WTC11 (cell line): ENCODE data around the gene C17orf100. TPM values are rescaled to one million over a fixed set of nuclear protein-coding genes. Genes with fewer than 3 reads are reported as not detected.

Experiments
- ATAC-seq: fragments of 200-7000 bp; cut with Tn5 transposase; 2 replicates; pipeline ENCODE4 v1.10.0; 2021; ENCODE audit warnings: mild to moderate bottlenecking, moderate library complexity
- CTCF ChIA-PET: fragments of 300-600 bp; sonication (Branson Sonifier 250); formaldehyde crosslinking; loops from one replicate; lab custom pipeline; 2021; ENCODE audit warnings: antibody characterized with exemption; lab: Charles Lee
- POLR2A ChIA-PET: fragments of 350-600 bp; sonication (Branson Sonifier 250); formaldehyde crosslinking; loops from one replicate; lab custom pipeline; 2021; ENCODE audit warnings: antibody characterized with exemption; lab: Charles Lee
- DNase-seq: peaks from one replicate; pipeline ENCODE4 v3.0.0; 2021; ENCODE audit warnings: low spot score
- H3K27ac Mint-ChIP-seq: 2 replicates; pipeline ENCODE4 v1.8.0; 2021; ENCODE audit warnings: mixed read lengths
- H3K27me3 Mint-ChIP-seq: 2 replicates; pipeline ENCODE4 v1.8.0; 2021; ENCODE audit warnings: low read depth, mild to moderate bottlenecking, moderate library complexity, mixed read lengths
- H3K36me3 Mint-ChIP-seq: 2 replicates; pipeline ENCODE4 v1.8.0; 2021; ENCODE audit warnings: mixed read lengths
- H3K4me1 Mint-ChIP-seq: 2 replicates; pipeline ENCODE4 v1.8.0; 2022; ENCODE audit warnings: mixed read lengths
- H3K4me3 Mint-ChIP-seq: 2 replicates; pipeline ENCODE4 v1.8.0; 2021; ENCODE audit warnings: mild to moderate bottlenecking, moderate library complexity, mixed read lengths
- H3K9me3 Mint-ChIP-seq: 2 replicates; pipeline ENCODE4 v1.8.0; 2021; ENCODE audit warnings: mixed read lengths
- ATF1 ChIP-seq: sonication (generic); formaldehyde crosslinking; IDR thresholded peaks from 2 replicates; pipeline ENCODE4 v1.8.1; 2023; ENCODE audit warnings: mild to moderate bottlenecking, moderate library complexity, missing genetic modification reagents
- CREB1 ChIP-seq: sonication (generic); formaldehyde crosslinking; IDR thresholded peaks from 2 replicates; pipeline ENCODE4 v1.8.0; 2023; ENCODE audit warnings: mild to moderate bottlenecking, missing genetic modification reagents
- FOXJ3 ChIP-seq: sonication (generic); formaldehyde crosslinking; IDR thresholded peaks from 2 replicates; pipeline ENCODE4 v1.9.0; 2021; ENCODE audit warnings: missing genetic modification reagents, mild to moderate bottlenecking, borderline replicate concordance
- MXD4 ChIP-seq: fragments of 250-450 bp; sonication (Bioruptor Pico); IDR thresholded peaks from 2 replicates; pipeline ENCODE4 v1.8.0; 2021; ENCODE audit warnings: mild to moderate bottlenecking, moderate library complexity, borderline replicate concordance
- NFATC4 ChIP-seq: fragments of 250-450 bp; sonication (Bioruptor Pico); IDR thresholded peaks from 2 replicates; pipeline ENCODE4 v1.9.0; 2021; ENCODE audit warnings: mild to moderate bottlenecking
- NR3C1 ChIP-seq: sonication (generic); formaldehyde crosslinking; conservative IDR thresholded peaks from 2 replicates; pipeline ENCODE4 v1.8.1; 2023; ENCODE audit warnings: low read depth, mild to moderate bottlenecking, missing genetic modification reagents
- SMAD4 ChIP-seq: sonication (generic); formaldehyde crosslinking; IDR thresholded peaks from 2 replicates; pipeline ENCODE4 v1.8.0; 2022; ENCODE audit warnings: mild to moderate bottlenecking, missing genetic modification reagents
- SP1 ChIP-seq: sonication (generic); formaldehyde crosslinking; conservative IDR thresholded peaks from 2 replicates; pipeline ENCODE4 v1.8.1; 2022; ENCODE audit warnings: missing genetic modification reagents
- TP53 ChIP-seq: sonication (generic); formaldehyde crosslinking; IDR thresholded peaks from 2 replicates; pipeline ENCODE4 v1.8.1; 2023; ENCODE audit warnings: mild to moderate bottlenecking, missing genetic modification reagents
- ZBTB21 ChIP-seq: sonication (generic); formaldehyde crosslinking; IDR thresholded peaks from 2 replicates; pipeline ENCODE4 v1.8.1; 2023; ENCODE audit warnings: mild to moderate bottlenecking, missing genetic modification reagents, borderline replicate concordance
- total RNA-seq: library from RNA; stranded (reverse); gene quantifications from 3 replicates; pipeline ENCODE4 v1.2.3, GENCODE V29; 2021
- TF ChIP-seq, protein P1 (sequence below): fragments of 250-450 bp; sonication (Bioruptor Pico); IDR thresholded peaks from 2 replicates; pipeline ENCODE4 v1.8.0; 2021; ENCODE audit warnings: mild to moderate bottlenecking
- TF ChIP-seq, protein P2 (sequence below): sonication (generic); formaldehyde crosslinking; IDR thresholded peaks from 2 replicates; pipeline ENCODE4 v1.8.1; 2022; ENCODE audit warnings: mild to moderate bottlenecking, moderate library complexity, missing genetic modification reagents
- TF ChIP-seq, protein P3 (sequence below): sonication (generic); formaldehyde crosslinking; IDR thresholded peaks from 2 replicates; pipeline ENCODE4 v1.8.0; 2022; ENCODE audit warnings: mild to moderate bottlenecking, missing genetic modification reagents
- TF ChIP-seq, protein P4 (sequence below): sonication (generic); formaldehyde crosslinking; conservative IDR thresholded peaks from 2 replicates; pipeline ENCODE4 v1.8.1; 2022; ENCODE audit warnings: mild to moderate bottlenecking, missing genetic modification reagents
- TF ChIP-seq, protein P5 (sequence below): sonication (generic); formaldehyde crosslinking; IDR thresholded peaks from 2 replicates; pipeline ENCODE4 v1.8.1; 2022; ENCODE audit warnings: low read depth, missing genetic modification reagents, borderline replicate concordance
- TF ChIP-seq, protein P6 (sequence below): sonication (generic); formaldehyde crosslinking; IDR thresholded peaks from 2 replicates; pipeline ENCODE4 v1.8.1; 2023; ENCODE audit warnings: mild to moderate bottlenecking, moderate library complexity, missing genetic modification reagents

The C17orf100 gene
- total RNA-seq, 1 experiment from 2014 or later, result 2.7 TPM

DNA sequence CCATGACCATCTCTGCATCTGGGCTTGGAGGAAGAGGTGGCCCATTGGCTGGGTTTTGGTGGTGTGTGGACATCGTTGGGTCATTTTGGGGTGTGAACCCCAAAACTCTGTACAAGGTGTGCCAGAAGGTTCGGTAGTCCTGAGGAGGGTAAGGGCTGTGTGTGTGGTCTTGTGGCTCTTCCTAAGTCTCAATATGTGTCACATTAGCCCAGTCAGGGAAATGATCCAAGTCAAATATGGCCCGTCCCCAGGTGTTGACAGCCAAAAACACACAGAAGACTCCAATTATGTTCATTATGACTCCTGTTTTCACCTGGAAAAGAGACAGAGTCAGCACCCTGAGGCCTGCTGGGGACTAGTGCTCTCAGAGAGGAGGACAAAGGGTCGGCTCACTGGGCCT, 34.5 kb downstream of the C17orf100 start:
- TF ChIP-seq, protein P1, sequence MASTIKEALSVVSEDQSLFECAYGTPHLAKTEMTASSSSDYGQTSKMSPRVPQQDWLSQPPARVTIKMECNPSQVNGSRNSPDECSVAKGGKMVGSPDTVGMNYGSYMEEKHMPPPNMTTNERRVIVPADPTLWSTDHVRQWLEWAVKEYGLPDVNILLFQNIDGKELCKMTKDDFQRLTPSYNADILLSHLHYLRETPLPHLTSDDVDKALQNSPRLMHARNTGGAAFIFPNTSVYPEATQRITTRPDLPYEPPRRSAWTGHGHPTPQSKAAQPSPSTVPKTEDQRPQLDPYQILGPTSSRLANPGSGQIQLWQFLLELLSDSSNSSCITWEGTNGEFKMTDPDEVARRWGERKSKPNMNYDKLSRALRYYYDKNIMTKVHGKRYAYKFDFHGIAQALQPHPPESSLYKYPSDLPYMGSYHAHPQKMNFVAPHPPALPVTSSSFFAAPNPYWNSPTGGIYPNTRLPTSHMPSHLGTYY (CRISPR knock-in tag), result no peak
- TF ChIP-seq ATF1 (CRISPR knock-in tag), result no peak
- TF ChIP-seq, protein P2, sequence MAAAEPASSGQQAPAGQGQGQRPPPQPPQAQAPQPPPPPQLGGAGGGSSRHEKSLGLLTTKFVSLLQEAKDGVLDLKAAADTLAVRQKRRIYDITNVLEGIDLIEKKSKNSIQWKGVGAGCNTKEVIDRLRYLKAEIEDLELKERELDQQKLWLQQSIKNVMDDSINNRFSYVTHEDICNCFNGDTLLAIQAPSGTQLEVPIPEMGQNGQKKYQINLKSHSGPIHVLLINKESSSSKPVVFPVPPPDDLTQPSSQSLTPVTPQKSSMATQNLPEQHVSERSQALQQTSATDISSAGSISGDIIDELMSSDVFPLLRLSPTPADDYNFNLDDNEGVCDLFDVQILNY, result no peak
- no peaks in the 10 kb centered on the region for H3K9me3 Mint-ChIP-seq
- no peaks in the 10 kb centered on the region; the same call in 1 of the 2 replicates for H3K27me3 Mint-ChIP-seq
- no peaks in the 10 kb centered on the region for H3K36me3 Mint-ChIP-seq
- DNase-seq, result no peak
- ChIA-PET POLR2A (no interaction called here), CTCF (interaction anchor here (1.3 kb wide), 1 partner anchor 20 kb away, joined by 3 read pairs; no protein-coding TSS in a partner anchor)
- H3K27ac Mint-ChIP-seq, result no peak overlapping the region
- no peak overlapping the region for H3K4me3 Mint-ChIP-seq
- no peak for ATAC-seq
- no peaks in the 10 kb centered on the region for H3K4me1 Mint-ChIP-seq

DNA sequence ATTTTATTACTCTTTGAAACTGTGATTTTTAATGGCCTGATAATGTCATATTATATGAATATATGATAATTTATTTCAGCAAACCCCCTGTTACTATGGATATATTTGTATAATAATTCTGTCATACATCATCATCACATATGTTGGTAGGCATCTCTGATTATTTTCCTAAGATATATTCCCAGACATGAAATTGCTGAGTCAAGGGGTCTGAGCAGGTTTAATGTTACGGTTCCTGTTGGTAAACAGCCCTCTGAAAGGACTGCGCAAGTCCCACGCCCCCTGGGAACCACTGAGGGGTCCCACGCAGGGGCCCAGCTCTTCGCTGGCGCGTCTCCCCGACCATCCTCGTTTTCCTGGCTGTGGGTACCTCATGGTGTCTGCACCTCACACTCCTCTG, 37.4 kb downstream of the C17orf100 start:
- POLR2A ChIA-PET, result no interaction called here
- Mint-ChIP-seq H3K4me1 (no peaks in the 10 kb centered on the region), H3K27me3 (no peaks in the 10 kb centered on the region; the same call in 1 of the 2 replicates), H3K27ac (no peak overlapping the region), H3K4me3 (no peak overlapping the region), H3K36me3 (no peaks in the 10 kb centered on the region), H3K9me3 (no peaks in the 10 kb centered on the region)
- CTCF ChIA-PET, result interaction anchor here (1.3 to 2.2 kb wide), 3 partner anchors 12 to 165 kb away, joined by 3 to 14 read pairs (median 4); partner anchors contain the start of gene SLC13A5
- DNase-seq (no peak), ATAC-seq (no peak)
- no peak for TF ChIP-seq ZBTB21 (CRISPR knock-in tag)
- no peak for TF ChIP-seq SMAD4
- TF ChIP-seq SP1 (CRISPR knock-in tag), result no peak
- TF ChIP-seq, protein P3, sequence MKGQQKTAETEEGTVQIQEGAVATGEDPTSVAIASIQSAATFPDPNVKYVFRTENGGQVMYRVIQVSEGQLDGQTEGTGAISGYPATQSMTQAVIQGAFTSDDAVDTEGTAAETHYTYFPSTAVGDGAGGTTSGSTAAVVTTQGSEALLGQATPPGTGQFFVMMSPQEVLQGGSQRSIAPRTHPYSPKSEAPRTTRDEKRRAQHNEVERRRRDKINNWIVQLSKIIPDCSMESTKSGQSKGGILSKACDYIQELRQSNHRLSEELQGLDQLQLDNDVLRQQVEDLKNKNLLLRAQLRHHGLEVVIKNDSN (CRISPR knock-in tag), result no peak
- TF ChIP-seq FOXJ3, result no peak
- TF ChIP-seq, protein P4, sequence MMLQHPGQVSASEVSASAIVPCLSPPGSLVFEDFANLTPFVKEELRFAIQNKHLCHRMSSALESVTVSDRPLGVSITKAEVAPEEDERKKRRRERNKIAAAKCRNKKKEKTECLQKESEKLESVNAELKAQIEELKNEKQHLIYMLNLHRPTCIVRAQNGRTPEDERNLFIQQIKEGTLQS, result no peak
- TF ChIP-seq, protein P5, sequence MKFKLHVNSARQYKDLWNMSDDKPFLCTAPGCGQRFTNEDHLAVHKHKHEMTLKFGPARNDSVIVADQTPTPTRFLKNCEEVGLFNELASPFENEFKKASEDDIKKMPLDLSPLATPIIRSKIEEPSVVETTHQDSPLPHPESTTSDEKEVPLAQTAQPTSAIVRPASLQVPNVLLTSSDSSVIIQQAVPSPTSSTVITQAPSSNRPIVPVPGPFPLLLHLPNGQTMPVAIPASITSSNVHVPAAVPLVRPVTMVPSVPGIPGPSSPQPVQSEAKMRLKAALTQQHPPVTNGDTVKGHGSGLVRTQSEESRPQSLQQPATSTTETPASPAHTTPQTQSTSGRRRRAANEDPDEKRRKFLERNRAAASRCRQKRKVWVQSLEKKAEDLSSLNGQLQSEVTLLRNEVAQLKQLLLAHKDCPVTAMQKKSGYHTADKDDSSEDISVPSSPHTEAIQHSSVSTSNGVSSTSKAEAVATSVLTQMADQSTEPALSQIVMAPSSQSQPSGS (CRISPR knock-in tag), result no peak
- TF ChIP-seq CREB1 (CRISPR knock-in tag), result no peak
- TF ChIP-seq, protein P6, sequence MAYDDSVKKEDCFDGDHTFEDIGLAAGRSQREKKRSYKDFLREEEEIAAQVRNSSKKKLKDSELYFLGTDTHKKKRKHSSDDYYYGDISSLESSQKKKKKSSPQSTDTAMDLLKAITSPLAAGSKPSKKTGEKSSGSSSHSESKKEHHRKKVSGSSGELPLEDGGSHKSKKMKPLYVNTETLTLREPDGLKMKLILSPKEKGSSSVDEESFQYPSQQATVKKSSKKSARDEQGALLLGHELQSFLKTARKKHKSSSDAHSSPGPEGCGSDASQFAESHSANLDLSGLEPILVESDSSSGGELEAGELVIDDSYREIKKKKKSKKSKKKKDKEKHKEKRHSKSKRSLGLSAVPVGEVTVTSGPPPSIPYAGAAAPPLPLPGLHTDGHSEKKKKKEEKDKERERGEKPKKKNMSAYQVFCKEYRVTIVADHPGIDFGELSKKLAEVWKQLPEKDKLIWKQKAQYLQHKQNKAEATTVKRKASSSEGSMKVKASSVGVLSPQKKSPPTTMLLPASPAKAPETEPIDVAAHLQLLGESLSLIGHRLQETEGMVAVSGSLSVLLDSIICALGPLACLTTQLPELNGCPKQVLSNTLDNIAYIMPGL (CRISPR knock-in tag), result no peak
- TF ChIP-seq NFATC4 (CRISPR knock-in tag), result no peak
- no peak for TF ChIP-seq MXD4 (CRISPR knock-in tag)
- TF ChIP-seq, protein P2, result no peak
- TF ChIP-seq TP53 (CRISPR knock-in tag), result no peak
- no peak for TF ChIP-seq NR3C1 (CRISPR knock-in tag)
- no peak for TF ChIP-seq ATF1 (CRISPR knock-in tag)
